SKM-1 (cell line): ENCODE data around the gene CEBPG.
A peak's percentile ranks its signal among the peaks of the same experiment; 100 is the strongest.

Source experiments
- DNase-seq: peaks from one replicate; lab custom pipeline; 2025; ENCODE audit not compliant: unreplicated experiment; lab: John Stamatoyannopoulos, UW

The CEBPG gene

DNA sequence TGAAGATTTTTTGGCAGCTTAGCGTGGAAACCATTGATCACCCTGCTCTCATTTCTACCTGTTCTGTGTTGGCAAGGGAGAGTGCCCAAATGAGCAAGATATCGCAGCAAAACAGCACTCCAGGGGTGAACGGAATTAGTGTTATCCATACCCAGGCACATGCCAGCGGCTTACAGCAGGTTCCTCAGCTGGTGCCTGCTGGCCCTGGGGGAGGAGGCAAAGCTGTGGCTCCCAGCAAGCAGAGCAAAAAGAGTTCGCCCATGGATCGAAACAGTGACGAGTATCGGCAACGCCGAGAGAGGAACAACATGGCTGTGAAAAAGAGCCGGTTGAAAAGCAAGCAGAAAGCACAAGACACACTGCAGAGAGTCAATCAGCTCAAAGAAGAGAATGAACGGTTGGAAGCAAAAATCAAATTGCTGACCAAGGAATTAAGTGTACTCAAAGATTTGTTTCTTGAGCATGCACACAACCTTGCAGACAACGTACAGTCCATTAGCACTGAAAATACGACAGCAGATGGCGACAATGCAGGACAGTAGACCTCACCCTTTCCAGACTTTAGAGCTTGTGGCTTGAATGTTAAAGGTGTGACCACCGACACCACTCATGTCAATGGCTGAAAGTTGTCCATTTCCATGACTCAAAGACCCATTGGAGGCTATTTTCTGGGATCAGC is 5.8 kb downstream of the CEBPG start:
- DNase-seq, result no peak

DNA sequence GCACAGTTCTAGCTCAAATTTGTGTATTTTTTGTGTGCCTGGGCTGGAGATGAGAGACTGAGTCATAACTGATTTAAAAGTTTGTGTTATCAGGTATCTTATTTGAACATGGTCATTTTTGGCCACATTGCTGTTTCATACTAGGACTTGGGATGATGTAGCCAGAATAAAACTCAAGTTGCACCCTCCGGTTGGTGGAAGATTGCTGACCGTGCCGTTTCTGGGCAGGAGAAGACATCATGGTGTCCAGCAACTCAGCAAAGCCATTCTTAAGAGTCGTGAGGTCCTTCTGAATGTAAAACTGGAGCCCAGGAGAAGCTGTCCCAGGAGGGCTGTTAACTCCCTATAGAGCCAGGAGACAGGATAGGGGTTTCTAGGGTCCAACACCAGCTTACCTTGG is 7.6 kb downstream of the CEBPG start:
- no peak for DNase-seq

DNA sequence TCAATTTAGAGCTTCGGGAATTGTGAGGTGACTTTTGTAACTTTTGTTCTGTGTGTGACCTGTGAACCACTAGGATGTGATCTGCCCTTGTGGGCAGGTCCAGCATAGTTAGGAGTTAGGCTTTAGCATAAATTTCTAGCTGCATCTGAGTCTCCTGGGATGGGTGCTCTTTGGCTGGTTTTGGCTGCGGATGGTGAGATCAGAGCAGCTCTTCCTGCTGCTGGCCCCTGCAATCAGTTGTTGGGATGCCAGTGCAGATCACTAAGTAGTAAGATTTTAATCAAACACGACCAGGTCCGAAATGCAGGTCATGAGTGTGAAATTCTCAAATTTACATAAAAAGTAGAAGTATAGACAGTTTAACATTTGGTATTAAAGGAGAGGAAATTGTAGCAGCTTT is 8.5 kb downstream of the CEBPG start:
- DNase-seq, result no peak

DNA sequence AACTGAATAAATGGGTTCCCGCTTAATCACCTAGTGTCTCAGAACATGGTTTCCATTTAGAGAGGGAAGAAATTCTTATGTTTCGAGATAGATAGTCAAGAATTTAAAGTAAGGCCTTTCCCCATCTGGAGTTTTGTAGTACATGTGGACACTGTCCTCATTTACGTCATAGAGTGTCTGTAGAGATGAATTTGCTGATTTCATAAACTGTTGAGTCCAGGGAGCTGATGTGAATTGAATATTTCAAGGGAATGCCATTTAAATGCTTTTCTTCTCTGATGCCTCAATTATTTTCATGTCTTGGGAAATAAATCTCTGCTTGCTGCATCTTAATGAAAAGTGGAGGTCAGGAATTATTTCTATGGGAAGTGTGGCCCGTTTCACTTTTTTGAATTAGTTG is 9.5 kb downstream of the CEBPG start:
- no peak for DNase-seq

DNA sequence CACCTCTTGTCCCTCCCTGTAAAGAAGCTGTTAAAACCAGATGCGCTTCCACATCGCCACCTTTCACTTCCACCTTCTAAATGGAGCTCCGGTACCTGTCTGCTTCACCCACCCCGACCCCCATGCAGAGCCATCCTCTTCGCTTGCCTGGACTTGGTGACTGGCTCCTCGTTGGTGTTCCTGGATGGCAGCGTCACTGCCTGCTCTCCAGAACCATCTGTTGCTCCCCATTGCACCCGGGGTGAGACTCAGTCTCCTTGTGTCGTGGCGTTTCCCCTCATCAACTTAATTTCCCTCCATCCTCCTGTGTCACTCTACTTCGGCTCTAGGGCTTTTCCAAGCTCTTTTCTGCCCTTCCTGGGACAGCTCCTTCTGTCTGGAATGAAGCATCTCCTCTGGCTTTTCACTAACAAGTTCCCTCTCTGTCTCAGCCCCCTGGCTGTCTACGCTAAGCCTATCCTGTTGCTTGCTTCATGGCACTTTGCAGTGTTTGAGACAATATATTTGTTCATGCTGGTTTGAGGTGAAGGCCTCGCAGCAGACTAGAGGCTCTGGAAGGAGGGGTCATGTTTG is 10.3 kb downstream of the CEBPG start:
- DNase-seq, result no peak

DNA sequence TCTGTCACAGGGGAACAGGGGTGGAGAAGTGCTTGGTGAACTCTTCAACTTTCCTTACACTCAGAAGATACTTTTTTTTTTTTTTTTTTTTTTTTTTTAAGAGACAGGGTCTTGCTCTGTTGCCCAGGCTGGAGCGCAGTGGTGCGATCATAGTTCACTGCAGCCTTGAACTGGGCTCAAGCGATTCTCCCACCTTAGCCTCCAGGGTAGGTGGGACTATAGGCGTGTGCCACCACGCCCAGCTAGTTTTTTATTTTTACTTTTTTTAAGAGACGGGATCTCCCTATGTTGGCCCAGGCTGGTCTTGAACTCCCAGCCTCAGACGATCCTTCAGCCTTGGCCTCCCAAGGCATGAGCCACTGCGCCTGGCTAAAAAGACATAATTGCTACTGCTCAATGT is 11.5 kb downstream of the CEBPG start:
- no peak for DNase-seq

DNA sequence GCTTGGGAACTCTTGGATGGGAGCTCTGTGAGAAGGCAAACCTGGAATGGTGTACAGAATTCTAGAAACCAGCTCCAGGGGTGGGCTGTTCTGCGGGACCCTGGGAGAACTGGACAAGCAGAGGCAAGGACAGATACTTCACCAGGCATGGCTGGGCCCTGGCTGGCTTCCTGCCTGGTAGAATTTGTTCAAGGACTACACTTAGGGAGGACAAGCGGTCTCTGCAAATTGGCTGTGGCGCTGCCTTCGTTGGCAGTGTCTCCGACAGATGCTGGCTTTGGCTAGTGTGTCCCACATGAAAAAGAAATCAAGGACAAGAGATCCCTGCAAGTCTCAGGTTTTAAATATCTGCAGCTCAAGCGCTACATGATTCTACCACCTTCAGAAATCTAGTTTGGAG is 12.4 kb downstream of the CEBPG start:
- DNase-seq, result no peak

DNA sequence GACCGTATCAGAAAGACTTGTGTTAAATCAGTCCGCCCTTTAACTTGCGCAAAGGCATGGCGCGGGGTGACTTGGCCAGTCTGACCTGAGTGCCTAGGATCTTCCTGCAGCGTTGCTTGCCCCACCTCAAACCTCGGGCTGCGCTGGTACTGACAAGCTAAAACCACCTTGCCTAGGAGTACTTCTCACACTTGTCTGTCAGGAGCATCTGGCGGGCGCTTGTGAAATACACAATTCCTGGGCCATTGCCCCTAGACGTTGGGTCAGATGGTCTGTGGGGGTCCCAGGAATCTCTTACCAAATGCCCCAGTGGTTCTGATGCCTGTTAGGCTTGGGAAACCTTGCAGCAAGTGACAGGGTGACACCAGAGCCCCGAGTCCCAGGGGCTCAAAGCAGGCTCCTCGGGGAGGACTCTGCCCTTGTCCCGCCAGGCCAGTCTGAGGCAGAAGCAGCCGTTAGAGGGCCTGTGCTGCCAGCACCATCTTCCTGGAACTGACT is 12.9 kb downstream of the CEBPG start:
- DNase-seq, result no peak

DNA sequence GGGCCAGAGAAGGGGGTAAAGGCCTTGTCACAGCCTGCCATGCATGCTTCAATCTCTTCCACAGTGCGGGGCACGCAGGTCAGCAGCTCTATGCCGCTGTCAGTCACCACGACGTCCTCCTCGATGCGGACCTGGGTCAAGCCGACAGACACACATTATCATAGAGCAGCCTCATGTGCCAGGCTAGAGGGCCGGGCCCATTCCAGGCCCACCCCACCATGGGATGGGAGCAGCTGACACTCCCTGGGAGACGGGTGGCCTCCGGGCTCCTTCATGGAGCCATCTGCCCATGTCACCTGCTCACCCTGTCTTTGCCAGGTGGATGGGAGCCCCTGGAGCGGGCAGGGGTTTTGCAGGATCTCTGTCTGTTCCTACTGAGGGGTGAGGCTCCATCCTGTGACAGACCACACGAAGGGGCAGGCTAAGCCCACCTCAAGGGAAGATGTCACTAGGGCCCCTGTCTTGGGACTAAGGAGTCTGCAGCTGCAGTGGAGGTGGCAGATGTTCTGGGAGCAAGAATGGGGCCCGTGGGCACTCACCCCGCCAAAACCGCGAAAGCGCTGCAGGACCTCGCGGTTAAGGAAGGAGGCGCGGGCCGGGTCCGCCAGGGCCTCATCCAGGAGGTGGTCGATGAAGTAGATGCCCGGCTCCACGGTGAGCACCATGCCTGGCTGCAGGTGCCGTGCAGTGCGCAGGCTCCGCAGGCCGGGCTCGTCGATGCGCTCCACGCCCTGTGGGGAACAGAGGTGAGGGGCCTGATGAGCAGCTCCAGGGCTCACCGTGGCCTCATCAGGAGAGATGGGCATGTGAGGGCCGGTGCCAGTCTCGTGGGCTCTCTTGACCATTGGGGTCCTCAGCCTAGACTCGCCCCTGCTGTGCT is 14.1 kb downstream of the CEBPG start:
- no peak for DNase-seq

DNA sequence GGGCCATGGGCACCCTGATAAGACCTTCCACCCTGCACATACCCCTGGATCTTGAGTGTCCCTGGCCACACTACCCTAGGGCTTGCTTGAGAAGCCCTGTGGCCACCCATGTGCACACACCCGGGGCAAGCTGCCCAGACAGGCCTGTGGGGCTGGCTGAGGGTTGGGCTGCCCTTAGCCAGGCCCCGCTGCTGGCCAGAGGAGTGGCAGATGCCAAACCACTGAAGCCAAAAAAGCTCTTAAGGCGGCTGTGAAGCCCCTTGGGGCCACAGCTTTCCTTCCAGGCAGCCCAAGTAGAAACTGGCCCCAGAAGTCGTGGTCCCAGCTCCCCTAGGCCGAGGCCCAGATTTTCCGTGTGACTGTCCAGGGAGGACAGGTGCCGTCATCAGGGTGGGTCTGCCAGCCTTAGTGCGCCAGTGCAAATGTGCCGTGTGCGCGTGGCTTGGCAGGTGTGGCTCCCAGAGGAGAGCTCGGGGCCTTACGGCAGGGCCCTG is 14.8 kb downstream of the CEBPG start:
- DNase-seq, result no peak

DNA sequence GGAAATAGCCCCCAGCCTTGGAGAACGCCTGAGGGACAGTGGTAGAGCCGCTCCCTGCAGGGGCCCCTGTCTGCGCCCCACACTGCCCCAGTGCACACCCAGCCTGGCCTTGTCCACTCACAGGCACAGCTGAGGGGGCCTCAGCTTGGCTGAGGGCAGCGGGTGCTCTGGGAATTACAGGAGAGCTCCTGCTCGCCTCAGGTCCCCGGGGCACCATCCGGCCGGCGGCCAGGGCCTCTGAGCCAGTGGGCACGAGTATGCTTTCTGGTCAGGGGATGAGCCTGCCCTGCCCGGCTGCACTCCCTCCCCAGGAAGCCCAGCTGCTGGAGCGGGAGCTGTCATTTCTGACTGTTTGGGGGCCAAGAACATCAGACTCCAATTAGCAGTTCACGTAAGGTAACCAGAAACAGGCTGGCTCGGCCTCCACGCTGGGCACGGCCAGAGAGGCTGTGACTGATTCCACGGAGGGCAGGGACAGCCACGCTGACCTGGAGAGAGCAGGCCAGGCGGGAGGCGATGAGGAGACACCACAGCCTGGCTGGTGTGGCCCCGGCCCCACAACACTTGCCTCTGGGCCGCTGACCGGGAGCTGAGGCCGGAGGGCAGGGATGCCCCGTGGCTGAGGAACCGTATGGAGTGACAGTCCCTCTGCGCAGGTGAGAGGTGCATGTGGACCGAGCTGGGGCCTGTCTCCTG is 15.4 kb downstream of the CEBPG start:
- no peak for DNase-seq

DNA sequence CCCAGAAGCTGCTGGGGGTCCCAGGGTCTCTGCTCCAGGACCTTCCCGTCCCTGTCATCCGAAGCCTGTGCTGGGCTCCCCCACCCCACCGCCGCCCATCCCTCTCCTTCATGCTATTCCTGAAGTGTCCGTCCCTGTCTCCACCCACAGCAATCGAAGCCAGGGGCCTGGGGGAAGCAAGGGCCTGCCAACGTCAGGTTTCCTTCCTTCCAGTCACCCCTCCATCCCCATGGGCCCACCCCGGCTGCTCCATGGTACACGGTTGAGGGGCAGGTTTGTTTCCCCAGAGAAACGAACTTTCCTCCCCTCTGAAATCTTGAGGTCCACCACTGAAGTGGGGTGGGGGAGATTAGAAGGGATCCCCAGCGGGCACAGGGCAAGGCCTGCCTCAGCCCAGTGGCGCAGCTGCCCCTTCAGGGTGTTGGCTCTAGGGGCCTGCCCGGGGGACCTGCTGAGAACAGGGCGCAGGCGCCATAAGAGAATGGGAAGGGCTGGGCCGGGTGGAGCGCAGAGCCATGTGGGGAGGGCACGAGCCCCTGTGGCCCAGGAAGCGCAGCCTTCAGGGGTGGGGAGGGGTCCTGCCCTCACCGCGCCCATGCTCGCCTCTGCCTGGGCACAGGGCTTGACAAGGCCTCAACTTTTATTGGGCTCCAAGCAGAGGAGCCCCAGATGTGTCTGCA is 16.1 kb downstream of the CEBPG start:
- DNase-seq, result no peak

DNA sequence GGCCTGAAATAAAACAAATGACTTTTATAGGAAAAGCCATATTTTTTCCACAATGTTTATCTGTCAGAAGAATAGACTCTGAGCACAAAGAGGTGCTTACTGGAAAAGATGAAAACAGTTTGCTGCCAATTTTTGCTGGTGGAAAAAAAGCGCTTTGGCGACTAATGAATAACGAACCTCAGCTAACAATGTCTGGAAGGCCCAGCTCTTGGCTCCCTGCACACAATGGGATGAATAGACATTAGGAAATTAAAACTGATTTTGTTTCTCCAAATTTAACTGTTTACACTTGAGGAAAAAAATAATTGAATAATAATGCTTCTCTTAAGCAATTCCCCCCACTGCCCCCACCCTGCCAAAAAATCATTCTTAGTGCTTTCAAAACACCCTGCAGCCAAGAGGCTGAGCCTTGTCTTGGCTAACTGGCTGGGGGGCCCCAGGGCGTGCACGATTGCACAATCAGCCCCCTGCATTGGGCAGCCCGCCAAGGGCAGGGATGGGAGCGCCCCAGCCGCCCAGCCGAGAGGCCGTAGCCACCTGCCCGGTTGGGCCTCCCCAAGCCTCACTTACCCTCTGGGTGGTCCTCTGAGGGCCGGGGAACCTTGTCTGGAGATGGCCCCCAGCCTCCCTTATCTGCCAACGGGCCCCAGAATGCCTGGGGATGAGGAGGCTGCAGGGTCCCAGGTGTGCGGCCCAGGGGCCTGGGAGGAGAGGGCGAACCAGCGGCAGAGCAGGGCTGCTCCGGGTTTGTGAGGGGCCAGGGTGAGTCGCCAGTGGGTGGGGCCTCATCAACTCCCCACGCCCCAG is 16.8 kb downstream of the CEBPG start:
- DNase-seq, result peak; percentile 17

DNA sequence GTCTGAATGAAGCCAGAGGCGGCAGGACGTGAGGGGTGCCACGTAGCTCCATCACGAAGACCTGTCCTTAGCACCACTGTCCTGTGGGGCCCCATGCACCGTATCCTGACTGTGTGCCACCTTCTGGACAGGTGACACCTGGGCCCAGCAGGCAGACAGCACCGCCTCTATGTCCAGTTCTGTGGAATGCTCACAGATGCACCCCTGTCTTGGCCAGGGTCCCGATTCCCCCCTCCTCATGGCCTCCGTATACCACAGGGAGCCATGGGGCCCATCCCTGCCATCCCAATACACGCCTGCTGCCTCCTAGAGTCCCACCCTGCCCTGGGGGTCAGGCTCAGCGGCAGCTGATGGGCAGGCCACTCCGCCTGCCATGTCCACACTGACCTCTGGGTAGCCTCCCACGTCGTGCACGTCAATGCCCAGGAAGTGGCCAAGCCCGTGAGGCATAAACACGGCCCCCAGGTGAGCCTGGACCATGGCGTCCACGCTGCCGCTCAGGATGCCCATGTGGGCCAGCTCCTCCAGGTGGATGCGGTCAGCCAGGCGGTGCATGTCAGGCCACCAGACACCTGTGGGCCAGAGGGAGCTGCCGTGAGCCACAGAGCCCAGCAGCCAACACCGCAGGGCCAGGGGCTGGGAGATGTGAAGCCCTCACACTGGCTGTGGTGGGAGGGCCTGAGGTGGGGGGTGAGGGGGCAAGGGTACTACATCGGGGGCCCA is 17.6 kb downstream of the CEBPG start:
- no peak for DNase-seq

DNA sequence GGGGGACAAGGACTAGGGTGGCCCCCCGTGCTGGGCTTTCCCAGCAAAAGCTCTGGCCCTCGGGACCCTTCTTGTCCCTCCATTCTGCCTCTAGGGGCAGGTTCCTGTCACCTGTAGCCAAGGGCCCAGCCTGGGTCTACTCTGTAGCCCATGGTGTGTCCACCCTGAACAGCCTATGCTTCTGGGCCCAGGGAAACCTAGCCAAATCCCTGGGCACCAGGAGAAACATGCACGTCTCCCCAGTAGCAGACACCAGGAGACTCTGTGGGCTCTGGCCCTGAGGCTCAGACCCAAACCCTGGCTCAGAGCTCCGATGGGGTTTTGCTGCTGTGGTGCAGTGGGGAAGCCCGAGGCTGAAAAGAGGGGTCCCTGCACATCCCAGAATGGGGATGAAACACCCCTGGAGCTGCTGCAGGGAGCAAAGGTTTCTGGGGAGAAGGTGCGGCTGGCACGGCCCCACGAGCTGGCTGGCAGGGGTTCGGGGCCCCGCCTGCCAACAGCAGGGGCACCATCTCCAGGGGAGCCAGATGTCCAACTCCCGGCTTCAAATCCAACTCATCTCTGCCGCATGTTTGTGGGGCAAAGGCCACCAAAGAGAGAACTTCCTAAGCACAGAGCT is 18.2 kb downstream of the CEBPG start:
- no peak for DNase-seq

DNA sequence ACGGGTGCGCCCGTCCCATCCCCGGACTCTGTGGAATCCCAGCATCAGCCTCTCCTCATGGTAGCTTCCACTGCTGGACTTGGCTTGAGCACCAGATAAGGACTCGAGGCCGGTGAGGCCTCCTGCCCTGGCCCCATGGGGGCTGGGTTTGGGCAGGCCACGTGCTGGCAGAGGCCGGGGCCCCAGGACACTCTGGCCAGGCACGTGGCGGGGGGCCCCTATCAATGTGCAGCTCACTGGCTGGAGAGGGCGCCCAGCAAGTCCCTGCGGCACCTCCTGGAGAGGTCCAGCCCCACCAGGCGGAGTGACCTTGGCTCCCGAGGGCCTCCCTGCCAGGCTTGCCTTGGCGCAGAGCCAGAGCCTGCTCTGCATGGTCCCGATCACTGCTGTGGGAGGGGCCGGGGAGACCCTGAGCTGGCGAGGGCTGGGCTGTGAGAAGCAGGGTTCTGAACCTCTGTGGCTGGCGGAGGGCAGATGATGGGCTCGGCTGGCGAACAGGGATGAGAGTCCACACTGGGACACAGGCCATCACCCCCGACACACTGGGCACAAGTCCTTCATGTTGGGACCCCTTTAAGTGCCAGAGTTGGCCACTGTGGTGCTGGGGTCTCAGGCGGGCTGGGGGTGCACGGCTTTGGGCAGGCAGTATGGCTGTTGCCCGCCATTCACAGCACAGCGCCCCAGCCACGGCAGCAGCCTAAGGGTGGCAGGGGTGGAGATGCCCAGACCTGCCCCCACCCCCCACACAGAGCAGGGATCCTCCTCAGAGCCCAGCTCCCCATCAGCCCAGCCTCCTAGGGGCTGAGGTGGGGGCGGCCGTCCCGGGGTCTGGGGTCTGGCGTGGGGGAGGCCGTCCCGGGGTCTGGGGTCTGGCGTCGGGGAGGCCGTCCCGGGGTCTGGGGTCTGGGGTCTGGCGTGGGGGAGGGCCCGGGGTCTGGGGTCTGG is 19.1 kb downstream of the CEBPG start:
- no peak for DNase-seq

DNA sequence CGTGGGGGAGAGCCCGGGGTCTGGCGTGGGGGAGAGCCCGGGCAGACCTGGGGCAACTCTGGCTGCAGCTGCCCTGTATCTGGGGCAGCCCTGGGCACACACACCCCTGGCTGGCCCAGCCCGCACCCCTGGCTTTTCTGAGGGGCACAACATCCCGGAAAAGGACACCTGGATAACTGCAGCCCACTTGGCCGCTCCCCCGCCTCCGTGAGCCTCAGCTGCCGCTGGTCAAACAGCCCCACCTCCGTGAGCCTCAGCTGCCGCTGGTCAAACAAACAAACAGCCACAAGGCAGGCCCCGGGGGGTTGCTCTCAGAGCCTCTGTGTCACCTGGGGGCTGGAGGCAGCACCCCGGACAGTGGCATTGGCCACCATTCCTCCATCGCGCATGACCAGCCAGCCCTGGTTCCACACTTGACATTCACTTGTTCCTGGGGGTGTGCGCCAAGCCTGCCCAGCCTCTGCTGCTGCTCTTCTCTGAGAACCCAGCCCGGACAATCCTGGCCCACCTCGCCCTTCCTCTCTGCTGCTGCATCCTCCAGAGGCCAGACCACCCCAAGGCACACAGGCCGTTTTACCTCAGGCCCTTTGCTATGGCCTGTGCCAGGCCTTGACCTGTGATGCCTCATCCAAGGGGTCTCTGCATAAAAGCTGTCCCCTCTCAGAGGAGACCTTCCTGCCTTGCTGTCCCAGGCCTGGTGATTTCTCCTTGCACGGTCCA is 19.9 kb downstream of the CEBPG start:
- no peak for DNase-seq
